SK-N-MC (cell line): Measurements from ENCODE around the gene HOTAIR.

Source experiments
- EZH2 ChIP-seq: fragments of 200-600 bp; sonication (generic); IDR thresholded peaks from one replicate; pipeline ENCODE4 v1.6.1; 2017; ENCODE audit warnings: antibody characterized with exemption
- POLR2AphosphoS5 ChIP-seq: IDR thresholded peaks from 2 replicates; pipeline ENCODE4 v1.6.1; 2012; ENCODE audit warnings: mild to moderate bottlenecking, low read depth, low read length, borderline replicate concordance

DNA sequence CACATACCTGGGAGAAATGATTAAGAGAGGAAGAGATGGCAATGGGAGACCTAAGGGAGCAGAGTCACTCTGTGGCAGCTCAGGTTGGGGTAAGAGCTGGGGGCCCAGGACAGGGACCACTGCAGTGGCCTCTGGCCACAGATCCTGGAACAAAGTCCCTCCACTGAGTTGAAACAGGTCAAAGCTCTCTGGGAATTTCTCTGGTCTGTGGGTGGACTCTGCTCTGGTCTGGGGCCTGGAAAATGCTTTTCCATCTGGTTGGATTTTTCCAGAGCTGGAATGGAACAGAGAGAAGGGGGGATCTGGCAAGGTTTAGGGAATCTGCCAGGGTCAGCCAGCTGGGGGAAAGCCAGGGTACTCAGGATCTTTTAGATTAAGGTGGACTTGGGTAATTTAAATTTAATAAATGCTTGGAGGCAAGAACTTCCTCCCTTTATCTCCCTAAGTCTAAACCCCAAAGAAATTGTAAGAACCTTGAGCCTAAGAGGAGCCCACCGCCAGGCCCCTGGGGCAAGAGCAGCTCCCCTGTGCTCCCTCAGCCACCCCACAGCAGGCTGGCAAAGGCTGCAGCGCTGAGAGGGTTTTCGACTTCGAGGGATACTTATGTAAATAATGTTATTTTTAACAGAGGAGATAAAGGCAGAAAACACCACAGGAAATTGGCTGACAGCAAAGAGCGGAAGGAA is 13.9 kb upstream of the HOTAIR start:
- TF ChIP-seq POLR2AphosphoS5 (peak; percentile 50; the same call in 1 of the 2 replicates), EZH2 (no peak)
